ENCODE data around the gene RNF214. TPM values are rescaled to one million over a fixed set of nuclear protein-coding genes. Genes with fewer than 3 reads are reported as not detected.

Gene RNF214
- polyA plus RNA-seq, 1 experiment, result 15.1 TPM

DNA sequence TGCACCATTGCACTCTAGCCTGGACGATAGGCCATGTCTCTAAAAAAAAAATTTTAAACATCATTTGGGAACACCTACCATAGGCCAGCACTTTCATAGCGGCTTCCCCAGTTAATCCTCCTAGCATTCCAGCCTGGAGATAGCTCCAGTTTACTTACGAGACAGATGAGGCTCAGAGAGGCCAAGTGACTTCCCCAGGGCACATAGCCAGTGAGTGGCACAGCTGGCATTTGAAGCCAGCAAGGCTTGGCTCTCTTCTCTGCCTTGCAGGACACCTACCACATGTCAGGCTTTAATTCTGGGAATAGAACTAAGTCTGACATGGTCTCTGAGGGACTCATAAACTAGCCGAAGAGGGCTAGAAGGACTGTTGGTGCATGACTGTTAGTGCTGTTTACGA is 38.2 kb upstream of the RNF214 start:
- POLR2A ChIA-PET, result interaction anchor here (0.6 kb wide), 1 partner anchor 92 kb away, joined by 3 read pairs; no protein-coding TSS in a partner anchor
- no peak for DNase-seq (ENCODE audit: low read depth, low spot score)
- H3K4me3 ChIP-seq (ENCODE audit: low read depth, low read length), result no peak overlapping the region
- H3K9me3 ChIP-seq (ENCODE audit: control insufficient read depth, insufficient read depth, low read length), result no peaks in the 10 kb centered on the region; the same call in 1 of the 2 replicates
- no peak for TF ChIP-seq CTCF (IDR thresholded peaks at IDR 0.05; ENCODE audit: low read depth, low read length)
- no peaks in the 10 kb centered on the region for H3K27me3 ChIP-seq (ENCODE audit: control insufficient read depth, insufficient read depth, low read length)
- CTCF ChIA-PET, result no interaction called here
- no peak overlapping the region for H3K27ac ChIP-seq (ENCODE audit: low read depth, low read length)

DNA sequence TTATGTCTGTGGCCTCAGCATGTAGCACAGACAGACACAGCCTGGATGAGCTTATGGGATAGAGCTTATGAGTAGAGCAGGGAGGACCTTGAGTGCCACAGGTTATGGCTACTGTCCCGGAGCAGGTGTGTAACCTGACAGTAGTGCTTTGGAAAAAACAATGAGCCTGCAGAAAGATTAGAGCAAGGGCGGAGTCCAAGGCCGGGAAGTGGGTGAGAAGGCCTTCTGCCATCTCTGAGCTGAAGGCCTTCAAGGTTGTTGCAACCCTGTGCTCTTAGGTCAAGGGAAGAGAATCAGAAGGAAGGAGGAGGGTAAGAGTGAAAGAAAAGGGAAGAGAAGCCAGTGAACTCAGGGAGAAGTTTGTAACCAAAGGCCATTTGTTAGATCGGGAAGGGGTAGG is 37.2 kb upstream of the RNF214 start:
- DNase-seq (ENCODE audit: low read depth, low spot score), result no peak
- POLR2A ChIA-PET, result interaction anchor here (0.6 kb wide), 1 partner anchor 15 kb away, joined by 10 read pairs; no protein-coding TSS in a partner anchor
- CTCF ChIA-PET, result interaction anchor here (2.9 kb wide), 1 partner anchor 31 kb away, joined by 11 read pairs; no protein-coding TSS in a partner anchor
- Histone ChIP-seq H3K4me3 (ENCODE audit: low read depth, low read length) (no peak overlapping the region), H3K9me3 (ENCODE audit: control insufficient read depth, insufficient read depth, low read length) (no peaks in the 10 kb centered on the region; the same call in 1 of the 2 replicates), H3K27ac (ENCODE audit: low read depth, low read length) (no peak overlapping the region), H3K27me3 (ENCODE audit: control insufficient read depth, insufficient read depth, low read length) (no peaks in the 10 kb centered on the region)
- TF ChIP-seq CTCF (IDR thresholded peaks at IDR 0.05; ENCODE audit: low read depth, low read length), result no peak

DNA sequence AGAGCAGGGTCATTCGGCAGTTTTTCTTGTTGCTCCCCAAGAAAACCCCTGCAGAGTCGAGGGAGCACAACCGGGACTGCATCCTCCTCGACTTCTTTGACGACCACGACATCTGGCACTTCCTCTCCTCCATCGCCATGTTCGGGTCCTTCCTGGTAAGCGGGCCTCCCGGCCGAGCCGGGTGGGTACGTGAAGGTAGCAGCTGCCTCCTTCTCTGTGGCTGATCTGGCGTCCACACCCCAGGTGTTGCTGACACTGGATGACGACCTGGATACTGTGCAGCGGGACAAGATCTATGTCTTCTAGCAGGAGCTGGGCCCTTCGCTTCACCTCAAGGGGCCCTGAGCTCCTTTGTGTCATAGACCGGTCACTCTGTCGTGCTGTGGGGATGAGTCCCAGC is 36.7 kb upstream of the RNF214 start:
- no peaks in the 10 kb centered on the region; the same call in 1 of the 2 replicates for H3K9me3 ChIP-seq (ENCODE audit: control insufficient read depth, insufficient read depth, low read length)
- POLR2A ChIA-PET, result interaction anchor here (0.6 kb wide), 1 partner anchor 15 kb away, joined by 10 read pairs; no protein-coding TSS in a partner anchor
- H3K27me3 ChIP-seq (ENCODE audit: control insufficient read depth, insufficient read depth, low read length), result no peaks in the 10 kb centered on the region
- H3K27ac ChIP-seq (ENCODE audit: low read depth, low read length), result no peak overlapping the region
- CTCF ChIA-PET, result interaction anchor here (0.6 to 2.9 kb wide), 2 partner anchors 31 to 752 kb away, joined by 3 to 11 read pairs; no protein-coding TSS in a partner anchor
- no peak for TF ChIP-seq CTCF (IDR thresholded peaks at IDR 0.05; ENCODE audit: low read depth, low read length)
- H3K4me3 ChIP-seq (ENCODE audit: low read depth, low read length), result no peak overlapping the region
- DNase-seq (ENCODE audit: low read depth, low spot score), result no peak

- POLR2A ChIA-PET, result interaction anchor here (0.6 to 1.2 kb wide), 2 partner anchors 15 to 50 kb away, joined by 3 read pairs; no protein-coding TSS in a partner anchor
- no peak for TF ChIP-seq CTCF (IDR thresholded peaks at IDR 0.05; ENCODE audit: low read depth, low read length)
- Histone ChIP-seq H3K27me3 (ENCODE audit: control insufficient read depth, insufficient read depth, low read length) (no peaks in the 10 kb centered on the region), H3K27ac (ENCODE audit: low read depth, low read length) (peak overlapping the region; percentile 11), H3K4me3 (ENCODE audit: low read depth, low read length) (no peak overlapping the region), H3K9me3 (ENCODE audit: control insufficient read depth, insufficient read depth, low read length) (no peaks in the 10 kb centered on the region; the same call in 1 of the 2 replicates)
- CTCF ChIA-PET, result interaction anchor here (0.7 to 2.9 kb wide), 5 partner anchors 17 to 35 kb away, joined by 3 to 11 read pairs (median 5); partner anchors contain the start of gene SIDT2
- DNase-seq (ENCODE audit: low read depth, low spot score), result no peak
Measured at GRCh38 chr11:117197006-117197405, 35.5 kb upstream of the RNF214 start.

Data from AG04450 (cell line).